ENCODE measurements around the gene PTPRN2.

GRCh38 chr7:157577796-157578339 is 1009.8 kb downstream of the PTPRN2 start:
- TF ChIP-seq ATF1 (CRISPR knock-in tag; IDR thresholded peaks at IDR 0.05), result no peak
- no peak for TF ChIP-seq ATF1 (tag; IDR thresholded peaks at IDR 0.05)
- TF ChIP-seq ZBTB43 (CRISPR knock-in tag; IDR thresholded peaks at IDR 0.05), result no peak
- TF ChIP-seq GABPA (tag; conservative IDR thresholded peaks at IDR 0.05; ENCODE audit: low read depth), result no peak
- no peak for TF ChIP-seq PATZ1 (CRISPR knock-in tag; IDR thresholded peaks at IDR 0.05; ENCODE audit: borderline replicate concordance)
- no peak for TF ChIP-seq POLR2AphosphoS5 (IDR thresholded peaks at IDR 0.05; ENCODE audit: control insufficient read depth, insufficient read depth, low read depth, low read length)
- TF ChIP-seq MLLT1 (IDR thresholded peaks at IDR 0.05), result no peak
- no peak for TF ChIP-seq SRSF9 (IDR thresholded peaks at IDR 0.05; ENCODE audit: borderline replicate concordance, low read depth, low read length)
- no peak for TF ChIP-seq CTCF (IDR thresholded peaks at IDR 0.05 in 2 of 3, conservative IDR thresholded peaks at IDR 0.05 in 1 of 3; ENCODE audit: insufficient read depth in 2 of 3, low read depth in 1 of 3, low read length in 3 of 3)
- TF ChIP-seq ZNF512 (tag; IDR thresholded peaks at IDR 0.05), result no peak
- TF ChIP-seq EZH2 (IDR thresholded peaks at IDR 0.05; ENCODE audit: borderline replicate concordance, low read depth, low read length), result no peak; the same call in 1 of the 2 replicates
- TF ChIP-seq E2F1 (CRISPR knock-in tag; IDR thresholded peaks at IDR 0.05), result no peak
